Measurements from ENCODE around the gene PDCD2. TPM values are rescaled to one million over a fixed set of nuclear protein-coding genes. Genes with fewer than 3 reads are reported as not detected.
"Not testable (repeated sequence)": the region's sequence is repeated elsewhere in the genome, so short reads cannot be mapped to it uniquely, and the experiment has no call there.

PDCD2 gene
- total RNA-seq, 1 donor from 2014 or later, result 89.1 TPM

GRCh38 chr6:170553534-170554012 is 30.9 kb downstream of the PDCD2 start:
- intact Hi-C loops (cut with micrococcal nuclease), result loop anchor here (1.0 to 10.0 kb wide), 7 partner anchors 31 to 1339 kb away; partner anchors contain the start of genes C6orf120, DYNLT2, ERMARD and FAM120B

- intact Hi-C loops (cut with micrococcal nuclease), result loop anchor here (1.0 to 10.0 kb wide), 3 partner anchors 464 to 1338 kb away; partner anchors contain the start of genes C6orf120 and WDR27
Observed at GRCh38 chr6:170552765-170553533, 31.5 kb downstream of the PDCD2 start, which contains the start of gene PSMB1. Gene PSMB1 (minus strand): TSS chr6:170553307. CDS start chr6:170553242, 65 bp downstream.

- intact Hi-C loops (cut with micrococcal nuclease), result no loop called here
Observed at GRCh38 chr6:170545405-170545804, 39.0 kb downstream of the PDCD2 start.

- intact Hi-C loops (cut with micrococcal nuclease), result no loop called here
Observed at GRCh38 chr6:170542031-170542719, 42.3 kb downstream of the PDCD2 start.

GRCh38 chr6:170537329-170537728 is 47.1 kb downstream of the PDCD2 start:
- intact Hi-C loops (cut with micrococcal nuclease), result no loop called here

- intact Hi-C loops (cut with micrococcal nuclease), result no loop called here
Observed at GRCh38 chr6:170536671-170537070, 47.8 kb downstream of the PDCD2 start.

- intact Hi-C loops (cut with micrococcal nuclease), result no loop called here
Observed at GRCh38 chr6:170535004-170535403, 49.4 kb downstream of the PDCD2 start.

- intact Hi-C loops (cut with micrococcal nuclease), result no loop called here
Observed at GRCh38 chr6:170533792-170534191, 50.6 kb downstream of the PDCD2 start.

- intact Hi-C loops (cut with micrococcal nuclease), result no loop called here
Observed at GRCh38 chr6:170532867-170533488, 51.5 kb downstream of the PDCD2 start.

GRCh38 chr6:170529839-170530469 is 54.5 kb downstream of the PDCD2 start:
- intact Hi-C loops (cut with micrococcal nuclease), result loop anchor here (1.0 kb wide), 2 partner anchors 699 to 740 kb away; no protein-coding TSS in a partner anchor

- intact Hi-C loops (cut with micrococcal nuclease), result not testable (repeated sequence)
Observed at GRCh38 chr6:170527995-170528394, 56.4 kb downstream of the PDCD2 start.

- intact Hi-C loops (cut with micrococcal nuclease), result no loop called here
Observed at GRCh38 chr6:170525795-170526194, 58.6 kb downstream of the PDCD2 start.

Other genes starting within 250 kb of the PDCD2 start
- gene PSMB1, start 31.3 kb downstream of the PDCD2 start, total RNA-seq, result 186 TPM in 2 replicates
- 19.8 and 22.1 TPM in 2 replicates for gene TBP, start 30.3 kb downstream of the PDCD2 start, total RNA-seq